ENCODE data around the gene INMT. TPM values are rescaled to one million over a fixed set of nuclear protein-coding genes. Genes with fewer than 3 reads are reported as not detected.

INMT gene
- total and polyA plus RNA-seq, 10 of the 15 experiments (the other 5 are each of a cell fraction or from before 2014, with no cell fraction given): 0.03 to 0.20 (median 0.10) TPM; not detected in 7

DNA sequence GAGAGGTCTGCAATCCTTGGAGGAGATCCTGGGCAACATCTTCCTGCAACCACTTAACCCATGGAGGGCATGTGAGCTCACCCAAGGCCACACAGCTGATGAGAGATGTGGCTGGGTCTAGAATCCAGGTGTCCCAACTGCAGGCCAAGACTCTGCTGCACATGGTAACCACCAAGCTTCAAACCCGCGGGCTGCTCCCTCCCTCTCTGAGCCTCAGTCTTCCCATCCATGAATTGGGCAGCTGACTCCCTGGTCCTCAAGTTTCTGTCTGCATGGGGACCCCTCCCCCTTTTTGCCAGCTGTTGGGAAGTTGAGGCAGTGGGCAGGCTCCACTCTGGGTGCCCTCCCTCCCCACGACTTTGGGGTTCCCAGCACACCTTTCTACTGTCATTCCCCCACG is 20.9 kb upstream of the INMT start:
- in situ Hi-C loops (cut with MboI) (no loop called here), intact Hi-C loops (cut with micrococcal nuclease; ENCODE audit: unreplicated experiment) (no loop called here)
- no TSS peak for BruUV-seq (replicated peaks)
- Histone ChIP-seq H3K36me3 (ENCODE audit: control insufficient read depth in 2 of 2, insufficient read depth in 2 of 2, low read length in 1 of 2) (no peaks in the 10 kb centered on the region), H3K4me1 (ENCODE audit: control insufficient read depth, insufficient read depth, low read length) (no peaks in the 10 kb centered on the region), H3K9ac (ENCODE audit: control insufficient read depth, insufficient read depth, low read length) (no peak overlapping the region), H3K27ac (ENCODE audit: control insufficient read depth, insufficient read depth) (no peak overlapping the region), H3K9me3 (replicated peaks; ENCODE audit: control insufficient read depth, insufficient read depth, low read length) (no peaks in the 10 kb centered on the region), H3K4me3 (no peak overlapping the region), H2AFZ (ENCODE audit: control insufficient read depth, low read depth, low read length) (no peak overlapping the region), H3K79me2 (ENCODE audit: control insufficient read depth, insufficient read depth, low read length) (no peaks in the 10 kb centered on the region), H4K20me1 (ENCODE audit: control insufficient read depth, insufficient read depth) (no peaks in the 10 kb centered on the region), H3K27me3 (replicated peaks in 1 of 2; ENCODE audit: control insufficient read depth in 2 of 2, insufficient read depth in 2 of 2, low read length in 1 of 2) (peaks cover 6 to 7% of the 10 kb centered on the region in 2 experiments; a peak in 3 of 4 replicates), H3K4me2 (ENCODE audit: control insufficient read depth, insufficient read depth) (no peak overlapping the region)
- CTCF ChIA-PET: no interaction called here
- SMC1A ChIA-PET (ENCODE audit: uncharacterized antibody, unreplicated experiment): no interaction called here
- TF ChIP-seq HDAC6 (IDR thresholded peaks at IDR 0.05; ENCODE audit: unreplicated experiment): no peak
- TF ChIP-seq SMAD5 (IDR thresholded peaks at IDR 0.05; ENCODE audit: low read depth): no peak
- TF ChIP-seq RCOR1 (conservative IDR thresholded peaks at IDR 0.05; ENCODE audit: low read depth, low read length): no peak
- no peak for TF ChIP-seq HDAC2 (IDR thresholded peaks at IDR 0.05)
- no peak for TF ChIP-seq BCL11A (IDR thresholded peaks at IDR 0.05; ENCODE audit: low read depth, low read length)
- no peak for TF ChIP-seq CHD2 (IDR thresholded peaks at IDR 0.05; ENCODE audit: borderline replicate concordance, low read depth, low read length)
- TF ChIP-seq, protein P1, sequence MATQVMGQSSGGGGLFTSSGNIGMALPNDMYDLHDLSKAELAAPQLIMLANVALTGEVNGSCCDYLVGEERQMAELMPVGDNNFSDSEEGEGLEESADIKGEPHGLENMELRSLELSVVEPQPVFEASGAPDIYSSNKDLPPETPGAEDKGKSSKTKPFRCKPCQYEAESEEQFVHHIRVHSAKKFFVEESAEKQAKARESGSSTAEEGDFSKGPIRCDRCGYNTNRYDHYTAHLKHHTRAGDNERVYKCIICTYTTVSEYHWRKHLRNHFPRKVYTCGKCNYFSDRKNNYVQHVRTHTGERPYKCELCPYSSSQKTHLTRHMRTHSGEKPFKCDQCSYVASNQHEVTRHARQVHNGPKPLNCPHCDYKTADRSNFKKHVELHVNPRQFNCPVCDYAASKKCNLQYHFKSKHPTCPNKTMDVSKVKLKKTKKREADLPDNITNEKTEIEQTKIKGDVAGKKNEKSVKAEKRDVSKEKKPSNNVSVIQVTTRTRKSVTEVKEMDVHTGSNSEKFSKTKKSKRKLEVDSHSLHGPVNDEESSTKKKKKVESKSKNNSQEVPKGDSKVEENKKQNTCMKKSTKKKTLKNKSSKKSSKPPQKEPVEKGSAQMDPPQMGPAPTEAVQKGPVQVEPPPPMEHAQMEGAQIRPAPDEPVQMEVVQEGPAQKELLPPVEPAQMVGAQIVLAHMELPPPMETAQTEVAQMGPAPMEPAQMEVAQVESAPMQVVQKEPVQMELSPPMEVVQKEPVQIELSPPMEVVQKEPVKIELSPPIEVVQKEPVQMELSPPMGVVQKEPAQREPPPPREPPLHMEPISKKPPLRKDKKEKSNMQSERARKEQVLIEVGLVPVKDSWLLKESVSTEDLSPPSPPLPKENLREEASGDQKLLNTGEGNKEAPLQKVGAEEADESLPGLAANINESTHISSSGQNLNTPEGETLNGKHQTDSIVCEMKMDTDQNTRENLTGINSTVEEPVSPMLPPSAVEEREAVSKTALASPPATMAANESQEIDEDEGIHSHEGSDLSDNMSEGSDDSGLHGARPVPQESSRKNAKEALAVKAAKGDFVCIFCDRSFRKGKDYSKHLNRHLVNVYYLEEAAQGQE (IDR thresholded peaks at IDR 0.05; ENCODE audit: low read depth, low read length): no peak
- TF ChIP-seq, protein P2, sequence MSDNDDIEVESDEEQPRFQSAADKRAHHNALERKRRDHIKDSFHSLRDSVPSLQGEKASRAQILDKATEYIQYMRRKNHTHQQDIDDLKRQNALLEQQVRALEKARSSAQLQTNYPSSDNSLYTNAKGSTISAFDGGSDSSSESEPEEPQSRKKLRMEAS (IDR thresholded peaks at IDR 0.05; ENCODE audit: low read depth, low read length): no peak
- TF ChIP-seq, protein P3, sequence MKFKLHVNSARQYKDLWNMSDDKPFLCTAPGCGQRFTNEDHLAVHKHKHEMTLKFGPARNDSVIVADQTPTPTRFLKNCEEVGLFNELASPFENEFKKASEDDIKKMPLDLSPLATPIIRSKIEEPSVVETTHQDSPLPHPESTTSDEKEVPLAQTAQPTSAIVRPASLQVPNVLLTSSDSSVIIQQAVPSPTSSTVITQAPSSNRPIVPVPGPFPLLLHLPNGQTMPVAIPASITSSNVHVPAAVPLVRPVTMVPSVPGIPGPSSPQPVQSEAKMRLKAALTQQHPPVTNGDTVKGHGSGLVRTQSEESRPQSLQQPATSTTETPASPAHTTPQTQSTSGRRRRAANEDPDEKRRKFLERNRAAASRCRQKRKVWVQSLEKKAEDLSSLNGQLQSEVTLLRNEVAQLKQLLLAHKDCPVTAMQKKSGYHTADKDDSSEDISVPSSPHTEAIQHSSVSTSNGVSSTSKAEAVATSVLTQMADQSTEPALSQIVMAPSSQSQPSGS (IDR thresholded peaks at IDR 0.05; ENCODE audit: low read length): no peak
- POLR2A ChIA-PET: no interaction called here
- DNase-seq (ENCODE audit: low read depth, low spot score): no peak
- 54% methylated on average over 4 of the region's 4 CpGs for WGBS (ENCODE audit: insufficient coverage, insufficient replicate concordance, low lambda C conversion rate, missing lambda C conversion rate)
- RAD21 ChIA-PET (ENCODE audit: unreplicated experiment): interaction anchor here (0.6 kb wide), 1 partner anchor 182 kb away, joined by 3 read pairs; no protein-coding TSS in a partner anchor
- no peak for FAIRE-seq
- ATAC-seq: no peak
